VCaP (cell line): Measurements from ENCODE around the gene LMF1.

Experiments
- H3K27ac ChIP-seq: fragments of 450-650 bp; 2 replicates; pipeline ENCODE4 v1.5.1; 2017
- TF ChIP-seq, protein P1 (sequence below): fragments of 450-650 bp; conservative IDR thresholded peaks from 2 replicates; pipeline ENCODE4 v1.5.1; 2017; ENCODE audit warnings: mild to moderate bottlenecking, moderate library complexity

LMF1 gene

DNA sequence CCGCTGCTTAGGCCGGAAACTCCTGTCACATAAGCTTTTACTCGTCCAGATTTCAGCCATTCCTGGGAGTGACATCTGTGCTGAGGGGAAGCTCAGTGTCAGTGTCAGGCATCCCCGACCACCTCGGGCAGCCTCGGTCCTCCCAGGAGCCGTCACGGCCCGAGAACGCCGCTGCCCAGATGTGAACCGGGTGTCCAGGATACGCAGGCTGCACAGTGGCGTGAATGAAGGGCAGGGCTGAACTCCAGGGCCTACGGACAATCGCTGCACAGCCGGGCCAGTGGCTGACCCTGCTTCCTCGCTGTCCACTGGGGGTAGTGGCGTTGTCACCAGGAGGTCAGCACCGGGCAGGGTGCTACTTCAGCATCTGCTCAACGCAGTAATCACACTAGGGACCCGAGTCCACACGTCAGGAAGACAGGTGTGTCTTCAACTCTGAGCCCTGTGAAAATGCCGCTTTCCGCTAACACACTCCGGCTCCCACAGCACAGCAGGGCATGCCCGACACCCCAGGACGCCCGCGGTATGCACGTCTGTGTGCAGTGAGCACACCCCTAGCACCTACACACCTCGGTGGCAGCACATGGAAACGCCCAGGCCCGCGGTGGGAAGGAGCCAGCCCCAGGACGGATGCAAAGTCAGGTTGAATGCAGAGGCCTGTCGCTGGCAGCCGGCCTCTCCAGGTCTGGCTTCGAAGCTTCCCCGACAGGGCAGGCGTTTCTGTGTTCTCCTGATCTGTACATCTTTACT is 3.1 kb downstream of the LMF1 start:
- H3K27ac ChIP-seq, result no peak overlapping the region
- TF ChIP-seq, protein P1, sequence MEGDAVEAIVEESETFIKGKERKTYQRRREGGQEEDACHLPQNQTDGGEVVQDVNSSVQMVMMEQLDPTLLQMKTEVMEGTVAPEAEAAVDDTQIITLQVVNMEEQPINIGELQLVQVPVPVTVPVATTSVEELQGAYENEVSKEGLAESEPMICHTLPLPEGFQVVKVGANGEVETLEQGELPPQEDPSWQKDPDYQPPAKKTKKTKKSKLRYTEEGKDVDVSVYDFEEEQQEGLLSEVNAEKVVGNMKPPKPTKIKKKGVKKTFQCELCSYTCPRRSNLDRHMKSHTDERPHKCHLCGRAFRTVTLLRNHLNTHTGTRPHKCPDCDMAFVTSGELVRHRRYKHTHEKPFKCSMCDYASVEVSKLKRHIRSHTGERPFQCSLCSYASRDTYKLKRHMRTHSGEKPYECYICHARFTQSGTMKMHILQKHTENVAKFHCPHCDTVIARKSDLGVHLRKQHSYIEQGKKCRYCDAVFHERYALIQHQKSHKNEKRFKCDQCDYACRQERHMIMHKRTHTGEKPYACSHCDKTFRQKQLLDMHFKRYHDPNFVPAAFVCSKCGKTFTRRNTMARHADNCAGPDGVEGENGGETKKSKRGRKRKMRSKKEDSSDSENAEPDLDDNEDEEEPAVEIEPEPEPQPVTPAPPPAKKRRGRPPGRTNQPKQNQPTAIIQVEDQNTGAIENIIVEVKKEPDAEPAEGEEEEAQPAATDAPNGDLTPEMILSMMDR, result no peak

DNA sequence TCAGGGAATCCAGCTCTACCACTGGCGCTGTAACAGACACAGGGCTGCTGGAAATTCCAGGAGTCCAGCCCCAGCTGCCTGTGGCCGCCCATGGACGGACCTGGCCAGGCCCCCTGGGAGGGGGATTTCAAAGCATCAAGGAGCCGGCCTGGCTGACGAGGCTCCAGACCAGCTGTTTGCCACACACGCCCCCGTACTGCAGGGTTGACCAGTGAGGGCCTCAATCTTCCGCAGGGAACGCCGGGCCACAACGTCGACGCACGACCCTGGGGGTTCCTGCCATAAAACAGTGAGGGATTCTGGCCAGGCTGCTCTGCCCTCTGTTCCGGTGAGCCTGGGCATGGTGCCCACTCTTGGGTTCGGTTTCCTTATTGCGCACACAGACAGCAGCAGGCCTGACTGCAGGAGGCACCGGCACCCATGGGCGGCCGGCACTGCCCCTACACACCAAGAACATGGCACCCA is 3.7 kb downstream of the LMF1 start:
- no peak overlapping the region for H3K27ac ChIP-seq
- TF ChIP-seq, protein P1, result no peak

DNA sequence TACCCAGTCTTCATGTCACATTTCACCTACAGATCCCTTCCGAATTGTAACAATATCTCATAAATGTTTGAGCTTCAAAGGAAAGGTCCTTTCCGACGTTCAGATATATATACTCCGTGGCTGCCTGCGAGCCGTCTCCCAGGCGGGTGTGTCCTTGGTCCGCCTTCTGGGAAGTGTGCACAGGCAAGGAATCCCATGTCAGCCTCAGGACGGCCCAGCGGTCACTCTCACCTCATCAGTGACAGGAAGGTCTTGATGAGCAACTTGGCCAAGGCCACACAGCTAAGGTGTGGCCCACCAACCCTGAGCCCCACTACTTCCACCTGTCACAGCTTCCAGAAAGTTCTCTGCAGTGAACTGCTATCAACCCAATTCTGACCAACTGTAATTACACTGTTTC is 4.3 kb downstream of the LMF1 start:
- no peak overlapping the region for H3K27ac ChIP-seq
- TF ChIP-seq, protein P1, result no peak

DNA sequence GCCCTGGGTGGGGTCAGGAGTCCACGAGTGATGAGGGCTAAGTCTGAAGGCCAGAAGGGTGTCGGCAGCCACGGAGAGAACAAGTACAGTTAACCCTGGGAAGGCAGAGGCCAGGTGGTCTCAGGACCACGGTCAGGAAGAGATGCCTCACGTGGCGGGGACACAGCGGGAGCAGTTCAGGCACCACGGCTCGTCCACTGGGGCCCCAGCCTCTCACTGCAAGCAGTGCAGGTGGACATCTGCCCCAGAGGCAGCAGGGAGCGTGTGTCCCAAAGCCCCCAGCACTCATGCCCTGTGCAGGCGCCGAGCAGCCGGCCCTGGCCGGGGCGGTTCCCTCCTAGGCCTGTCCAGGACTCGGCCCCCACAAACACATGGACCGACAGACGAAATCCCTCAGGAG is 4.7 kb downstream of the LMF1 start:
- TF ChIP-seq, protein P1, result no peak
- no peak overlapping the region for H3K27ac ChIP-seq

DNA sequence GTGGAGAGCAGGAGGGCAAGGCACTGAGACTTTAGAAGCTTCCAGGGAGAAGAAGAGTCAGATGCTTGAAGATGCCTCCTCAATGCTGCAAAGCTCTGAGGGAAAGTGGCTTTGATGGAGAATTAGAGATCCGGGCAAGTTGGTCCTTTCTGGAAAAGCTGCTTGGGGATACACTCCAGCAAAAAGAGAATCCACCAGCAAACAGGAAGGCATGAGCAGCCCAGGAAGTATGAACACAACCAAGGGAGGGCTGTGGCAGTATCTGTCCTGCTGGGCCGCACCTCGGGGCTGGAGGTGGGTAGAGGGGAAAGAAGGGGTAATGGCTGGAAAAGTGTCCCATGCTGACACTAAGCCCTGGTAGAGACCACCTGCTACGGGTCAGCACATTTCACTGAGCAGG is 5.3 kb downstream of the LMF1 start:
- TF ChIP-seq, protein P1, result no peak
- H3K27ac ChIP-seq, result peak overlapping the region; percentile 94

DNA sequence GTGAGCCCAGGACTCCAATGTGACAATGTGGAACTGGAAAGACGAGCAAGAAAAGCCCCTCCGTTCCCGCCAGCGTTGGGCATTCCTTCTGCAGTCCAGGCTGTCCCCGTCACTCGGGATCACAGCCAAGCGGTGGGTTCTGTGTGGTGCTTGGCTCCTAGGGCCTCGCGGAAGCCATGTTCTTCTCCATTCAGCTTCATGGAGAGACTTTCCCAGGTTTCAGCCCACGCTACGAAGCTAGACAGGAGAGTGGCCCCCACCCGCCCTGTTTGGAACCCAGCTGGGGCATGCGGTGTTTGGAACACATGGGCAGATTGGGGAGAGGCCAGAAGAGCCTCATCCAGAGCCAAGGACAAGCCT is 5.8 kb downstream of the LMF1 start:
- TF ChIP-seq, protein P1, result no peak
- peak overlapping the region; percentile 94 for H3K27ac ChIP-seq

DNA sequence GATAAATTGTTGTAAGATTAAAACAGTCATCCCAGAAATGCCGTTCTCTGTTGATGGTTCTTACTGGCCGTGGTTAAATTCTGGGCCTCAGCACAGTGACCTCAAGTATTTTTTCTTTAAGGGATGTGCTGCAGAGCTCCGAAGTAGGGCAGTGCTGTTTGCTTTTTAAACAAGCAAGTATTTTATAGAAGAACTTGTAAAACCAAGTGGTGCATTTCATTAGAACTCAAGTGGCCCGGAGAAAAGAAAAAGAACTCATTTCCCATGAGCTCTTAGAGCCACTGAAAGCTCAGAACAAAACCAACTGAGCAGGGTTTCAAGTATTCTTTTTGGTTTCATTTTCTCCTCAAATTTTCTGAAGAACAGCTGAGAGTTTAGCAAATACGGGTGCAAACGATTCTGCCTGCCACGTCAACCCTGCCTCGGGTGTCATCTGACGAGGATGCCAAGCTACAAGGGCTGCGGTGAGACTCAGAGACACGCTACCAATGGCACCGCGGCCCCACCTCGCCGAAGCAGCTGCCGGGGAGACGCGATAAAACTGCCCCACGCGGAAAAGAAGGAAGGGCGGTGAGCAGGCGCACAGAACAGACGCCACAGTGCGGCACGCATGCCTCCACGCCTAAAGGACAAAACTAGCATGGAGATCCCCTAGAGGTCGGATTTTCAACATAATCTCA is 6.3 kb downstream of the LMF1 start:
- TF ChIP-seq, protein P1, result no peak

More for the DNA sequence above, 6.3 kb downstream of the LMF1 start:
- H3K27ac ChIP-seq, result peak overlapping the region; percentile 94
